HG03378 (cell line): ENCODE measurements around the gene KDF1.
"Not testable (repeated sequence)": the region's sequence is repeated elsewhere in the genome, so short reads cannot be mapped to it uniquely, and the experiment has no call there.

Experiments
- ATAC-seq: cut with Tn5 transposase; IDR thresholded peaks from one replicate; pipeline ENCODE4 v1.9.1; 2021; ENCODE audit warnings: mild to moderate bottlenecking, moderate library complexity; ENCODE audit not compliant: unreplicated experiment

KDF1 gene

GRCh38 chr1:26959270-26959669 is 998 bp downstream of the KDF1 start:
- ATAC-seq: no peak

- no peak for ATAC-seq
These were observed 3.0 kb downstream of the KDF1 start for GRCh38 chr1:26957306-26957705.

- ATAC-seq: no peak
These were observed 3.9 kb downstream of the KDF1 start for GRCh38 chr1:26956321-26956720.

GRCh38 chr1:26953374-26953773 is 6.9 kb downstream of the KDF1 start:
- no peak for ATAC-seq

GRCh38 chr1:26951821-26952497 is 8.3 kb downstream of the KDF1 start:
- ATAC-seq: no peak

- ATAC-seq: no peak
These were observed 9.1 kb downstream of the KDF1 start for GRCh38 chr1:26951216-26951615.

DNA sequence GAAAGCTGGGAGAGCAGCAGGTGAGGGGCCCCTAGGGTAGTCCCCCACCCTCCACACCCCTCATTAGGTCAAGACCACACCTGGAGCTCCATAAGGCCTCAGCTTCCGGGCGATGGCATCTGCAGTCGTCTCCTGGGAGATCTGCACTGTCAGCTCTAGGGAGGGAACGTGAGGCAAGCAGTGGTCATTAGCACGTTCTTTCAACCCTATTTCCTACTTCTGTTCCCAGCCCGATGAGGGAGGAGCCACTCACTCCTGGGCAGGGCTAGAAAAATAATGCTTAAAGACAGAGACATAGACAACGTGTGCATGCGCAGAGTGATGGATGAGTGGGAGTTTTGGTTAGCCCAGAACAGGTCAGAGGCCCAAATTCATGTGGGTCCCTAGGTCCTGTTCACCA is 9.7 kb downstream of the KDF1 start:
- ATAC-seq: no peak

GRCh38 chr1:26949926-26950319 is 10.3 kb downstream of the KDF1 start:
- ATAC-seq: no peak

GRCh38 chr1:26949266-26949925 is 10.9 kb downstream of the KDF1 start:
- ATAC-seq: no peak

DNA sequence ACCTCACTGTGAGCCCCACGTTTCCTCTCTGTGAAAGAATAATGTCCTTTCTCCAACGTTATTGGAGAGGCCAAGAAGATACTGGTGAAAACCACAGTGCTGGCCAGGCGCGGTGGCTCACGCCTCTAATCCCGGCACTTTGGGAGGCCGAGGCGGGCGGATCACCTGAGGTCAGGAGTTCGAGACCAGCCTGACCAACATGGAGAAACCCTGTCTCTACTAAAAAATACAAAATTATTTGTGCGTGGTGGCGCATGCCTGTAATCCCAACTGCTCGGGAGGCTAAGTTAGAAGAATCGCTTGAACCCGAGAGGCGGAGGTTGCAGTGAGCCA is 11.6 kb downstream of the KDF1 start:
- not testable (repeated sequence) for ATAC-seq

DNA sequence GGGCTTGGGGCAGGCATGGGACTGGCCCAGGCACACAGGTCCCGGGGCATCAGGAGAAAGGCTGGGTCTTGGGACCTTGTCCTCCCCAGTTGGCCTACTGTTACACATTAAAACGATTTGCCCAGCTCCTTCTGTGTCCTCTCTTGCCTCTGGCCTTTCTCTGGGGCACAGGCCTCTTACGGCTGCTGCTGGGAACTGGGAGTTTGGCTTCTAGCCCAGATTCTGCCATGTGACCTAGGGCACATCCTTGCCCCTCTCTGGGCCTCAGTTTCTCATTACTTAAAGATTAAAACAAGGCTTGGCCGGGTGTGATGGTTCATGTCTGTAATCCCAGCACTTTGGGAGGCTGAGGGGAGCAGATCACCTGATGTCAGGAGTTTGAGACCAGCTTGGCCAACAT is 14.0 kb downstream of the KDF1 start:
- ATAC-seq: no peak

- ATAC-seq: no peak
These were observed 14.5 kb downstream of the KDF1 start for GRCh38 chr1:26945728-26946127.

DNA sequence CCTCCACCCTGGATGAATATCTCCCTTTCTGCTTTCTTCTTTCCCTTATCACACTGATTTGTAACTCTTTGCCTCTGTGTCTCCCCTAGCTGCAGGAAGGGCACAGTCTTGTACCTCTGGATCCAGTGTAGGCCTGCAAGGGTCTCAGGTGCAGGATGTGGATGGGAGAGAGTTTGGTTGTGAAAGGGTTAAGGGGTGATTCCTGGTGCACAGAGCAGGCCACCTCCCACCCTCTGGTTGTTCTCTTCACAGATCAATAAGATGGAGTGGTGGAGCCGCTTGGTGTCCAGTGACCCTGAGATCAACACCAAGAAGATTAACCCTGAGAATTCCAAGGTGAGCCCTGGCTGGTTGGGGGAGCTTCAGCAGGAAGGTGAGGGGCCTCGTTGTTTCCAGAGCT is 15.1 kb downstream of the KDF1 start:
- ATAC-seq: no peak

DNA sequence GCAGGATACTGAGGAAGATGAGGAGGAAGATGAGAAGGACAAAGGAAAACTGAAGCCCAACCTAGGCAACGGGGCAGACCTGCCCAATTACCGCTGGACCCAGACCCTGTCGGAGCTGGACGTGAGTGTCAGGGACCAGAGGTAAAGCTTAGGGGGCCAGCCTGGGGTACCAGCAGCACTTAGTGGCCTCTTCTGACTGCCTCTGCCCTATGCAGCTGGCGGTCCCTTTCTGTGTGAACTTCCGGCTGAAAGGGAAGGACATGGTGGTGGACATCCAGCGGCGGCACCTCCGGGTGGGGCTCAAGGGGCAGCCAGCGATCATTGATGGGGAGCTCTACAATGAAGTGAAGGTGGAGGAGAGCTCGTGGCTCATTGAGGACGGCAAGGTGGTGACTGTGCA is 17.6 kb downstream of the KDF1 start:
- no peak for ATAC-seq

GRCh38 chr1:26941311-26941710 is 19.0 kb downstream of the KDF1 start:
- ATAC-seq: no peak

- no peak for ATAC-seq
These were observed 21.6 kb downstream of the KDF1 start for GRCh38 chr1:26938659-26939025.

DNA sequence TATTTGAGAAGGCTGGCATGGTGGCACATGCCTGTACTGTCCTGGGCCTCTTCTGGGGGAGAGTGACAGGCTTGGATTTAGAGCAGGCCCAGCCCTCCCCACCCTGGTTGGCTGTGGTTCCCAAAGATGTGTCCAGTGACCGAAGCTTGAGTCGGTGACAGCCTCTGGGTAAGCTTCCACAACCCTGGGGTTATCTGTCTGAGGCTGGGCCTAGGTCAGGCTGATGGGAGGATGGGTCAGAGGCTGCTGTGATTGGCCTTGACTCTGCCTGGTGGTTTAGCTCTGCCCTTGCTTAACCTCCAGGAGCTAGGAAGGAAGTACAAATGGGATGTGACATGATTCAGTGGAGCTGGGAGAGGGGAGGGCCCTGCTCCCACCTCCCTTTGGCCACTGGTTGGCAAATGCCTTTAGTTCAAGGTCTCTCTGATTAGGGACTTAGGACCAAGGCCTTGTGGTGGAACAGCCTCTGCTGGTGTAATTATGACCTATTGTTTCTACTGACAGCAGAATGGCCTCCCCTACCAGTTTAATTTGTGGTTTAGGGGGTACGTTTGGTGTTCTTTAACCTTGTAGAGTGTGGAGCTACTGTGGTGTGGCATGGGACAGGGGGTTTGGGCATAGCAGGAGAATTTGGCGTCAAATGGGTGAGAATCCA is 22.1 kb downstream of the KDF1 start:
- ATAC-seq: no peak

- ATAC-seq: no peak
These were observed 23.4 kb downstream of the KDF1 start for GRCh38 chr1:26936823-26937222.

DNA sequence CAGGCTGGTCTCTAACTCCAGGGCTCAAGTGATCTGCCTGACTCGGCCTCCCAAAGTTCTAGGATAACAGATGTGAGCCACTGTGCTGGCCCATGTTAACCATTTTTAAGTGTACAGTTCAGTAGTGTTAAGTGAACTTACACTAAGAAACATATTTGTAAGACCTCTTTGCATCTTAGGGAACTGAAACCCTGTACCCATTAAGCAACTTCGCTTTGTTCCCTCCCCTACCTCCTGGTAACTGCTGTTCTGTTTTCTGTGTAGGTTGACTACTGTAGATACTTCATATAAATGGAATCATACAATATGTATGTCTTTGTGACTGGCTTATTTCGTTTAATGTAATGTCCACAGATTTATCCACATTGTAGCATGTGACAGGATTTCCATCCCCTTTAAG is 27.7 kb downstream of the KDF1 start:
- no peak for ATAC-seq

GRCh38 chr1:26923711-26924110 is 36.6 kb downstream of the KDF1 start:
- no peak for ATAC-seq

DNA sequence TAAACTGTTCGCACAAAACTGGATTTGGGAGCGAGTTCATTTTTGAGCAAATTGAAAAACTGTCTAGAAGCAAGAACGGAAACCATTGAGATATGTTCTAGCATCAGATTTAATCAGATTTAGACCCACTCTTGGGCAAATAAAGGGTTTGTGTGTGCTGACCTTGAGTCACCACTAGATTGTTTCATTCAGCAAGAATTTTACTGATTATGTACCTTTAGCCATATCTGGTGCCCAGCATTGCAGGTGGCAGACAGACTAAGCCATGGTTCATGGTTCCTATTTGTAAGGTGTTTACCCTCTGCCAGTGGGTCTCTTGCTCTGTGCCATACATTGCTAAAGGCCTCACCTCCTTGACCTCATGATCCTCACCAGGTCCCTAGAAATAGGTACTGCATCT is 37.4 kb downstream of the KDF1 start:
- ATAC-seq: no peak

DNA sequence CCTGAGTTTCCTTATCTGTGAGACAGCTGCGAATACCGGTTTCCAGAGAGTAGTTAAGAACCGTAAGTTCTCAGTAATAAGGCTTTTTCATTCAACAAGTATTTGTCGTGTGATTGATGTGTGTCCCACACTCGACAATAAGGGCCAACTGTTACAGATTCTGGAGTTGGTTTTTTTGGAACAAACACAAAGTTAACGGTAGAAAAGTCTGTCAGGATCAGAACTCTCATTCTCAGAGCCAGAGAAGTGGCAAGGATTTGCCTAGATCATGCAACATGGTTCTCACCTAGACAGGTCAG is 37.9 kb downstream of the KDF1 start:
- ATAC-seq: no peak
